Peyer's patch (tissue), 4 donors: ENCODE results near the gene MACROD2.

Experiments used
- CTCF ChIP-seq, 6 experiments: fragments of 450-650 bp in 4 of 6; fragments of 200-600 bp in 2 of 6; sonication (generic) in 1 of 6; IDR thresholded peaks; one replicate each; pipeline ENCODE4 v1.5.1; 2017 to 2019; ENCODE audit warnings: antibody characterized with exemption in 6 of 6, mild to moderate bottlenecking in 3 of 6, moderate library complexity in 1 of 6
- POLR2A ChIP-seq, 2 donors: fragments of 450-650 bp; IDR thresholded peaks; one replicate each; pipeline ENCODE4 v1.5.1; 2017; ENCODE audit warnings: antibody characterized with exemption in 2 of 2, mild to moderate bottlenecking in 2 of 2, moderate library complexity in 2 of 2

- TF ChIP-seq CTCF (IDR thresholded peaks at IDR 0.05), result no peak
- no peak for TF ChIP-seq POLR2A (IDR thresholded peaks at IDR 0.05)
Observed at GRCh38 chr20:14913896-14914620, 918.7 kb downstream of the MACROD2 start.
